GM12892 (cell line): ENCODE data around the gene HMOX2. TPM values are rescaled to one million over a fixed set of nuclear protein-coding genes. Genes with fewer than 3 reads are reported as not detected.

Experiments used
- DNase-seq: peaks from one replicate; pipeline ENCODE4 v3.0.0; 2011; ENCODE audit not compliant: insufficient read length
- FAIRE-seq: peaks from 2 replicates; lab custom pipeline; 2011; peaks lifted over from hg19 to GRCh38; lab: Jason Lieb, UNC
- POLR2A ChIP-seq: IDR thresholded peaks from 2 replicates; pipeline ENCODE4 v1.6.1; 2011; ENCODE audit warnings: low read depth, low read length, control low read depth
- POLR2AphosphoS5 ChIP-seq: IDR thresholded peaks from 2 replicates; pipeline ENCODE4 v1.6.1; 2011; ENCODE audit warnings: low read depth, low read length, control low read depth
- TAF1 ChIP-seq: IDR thresholded peaks from 2 replicates; pipeline ENCODE4 v1.6.1; 2011; ENCODE audit warnings: low read depth, mild to moderate bottlenecking, control low read depth, low read length, borderline replicate concordance
- polyA plus RNA-seq: library from polyadenylated mRNA; unstranded; fragments of >200 nt; gene quantifications from one replicate; pipeline ENCODE4 v1.2.1, GENCODE V29; 2012; ENCODE audit warnings: missing spikeins, inconsistent platforms; ENCODE audit not compliant: missing spikeins

The HMOX2 gene, protein sequence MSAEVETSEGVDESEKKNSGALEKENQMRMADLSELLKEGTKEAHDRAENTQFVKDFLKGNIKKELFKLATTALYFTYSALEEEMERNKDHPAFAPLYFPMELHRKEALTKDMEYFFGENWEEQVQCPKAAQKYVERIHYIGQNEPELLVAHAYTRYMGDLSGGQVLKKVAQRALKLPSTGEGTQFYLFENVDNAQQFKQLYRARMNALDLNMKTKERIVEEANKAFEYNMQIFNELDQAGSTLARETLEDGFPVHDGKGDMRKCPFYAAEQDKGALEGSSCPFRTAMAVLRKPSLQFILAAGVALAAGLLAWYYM
- 25.8 TPM for polyA plus RNA-seq

GRCh38 chr16:4475880-4476788 is at the start of gene HMOX2:
HMOX2 (plus strand) TSS chr16:4476398; CDS start chr16:4505525, 29,127 bp downstream.
- FAIRE-seq (peak; percentile 96), DNase-seq (peak; percentile 95)
- TF ChIP-seq POLR2A (peak; percentile 95), TAF1 (peak; percentile 52; the same call in 1 of the 2 replicates), POLR2AphosphoS5 (peak; percentile 86)

DNA sequence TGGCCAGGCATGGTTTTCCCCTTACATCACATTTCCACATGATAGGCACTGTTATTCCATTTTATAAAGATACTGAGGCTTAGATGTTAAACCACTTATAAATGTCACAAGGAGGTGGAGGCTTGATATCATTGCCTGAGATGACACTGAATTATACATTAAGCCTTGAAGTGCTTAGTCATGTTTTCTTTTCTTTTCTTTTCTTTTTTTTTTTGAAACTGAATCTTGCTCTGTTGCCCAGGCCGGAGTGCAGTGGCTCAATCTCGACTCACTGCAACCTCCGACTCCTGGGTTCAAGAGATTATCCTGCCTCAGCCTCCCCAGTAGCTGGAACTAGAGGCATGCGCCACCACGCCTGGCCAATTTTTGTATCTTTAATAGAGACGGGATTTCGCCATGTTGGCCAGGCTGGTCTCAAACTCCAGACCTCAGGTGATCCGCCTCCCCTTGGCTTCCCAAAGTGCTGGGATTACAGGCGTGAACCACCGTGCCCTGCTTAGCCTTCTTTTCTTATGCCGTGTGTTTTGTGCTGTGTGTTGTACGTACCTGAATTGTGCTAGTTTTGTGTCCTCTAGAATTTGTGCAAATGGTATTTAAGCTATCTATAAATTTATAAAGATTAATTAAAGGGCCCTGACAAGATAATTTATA is 49.4 kb upstream of the HMOX2 start:
- no peak for DNase-seq
- no peak for FAIRE-seq
- no peak for TF ChIP-seq POLR2A
- no peak for TF ChIP-seq TAF1
- no peak for TF ChIP-seq POLR2AphosphoS5

DNA sequence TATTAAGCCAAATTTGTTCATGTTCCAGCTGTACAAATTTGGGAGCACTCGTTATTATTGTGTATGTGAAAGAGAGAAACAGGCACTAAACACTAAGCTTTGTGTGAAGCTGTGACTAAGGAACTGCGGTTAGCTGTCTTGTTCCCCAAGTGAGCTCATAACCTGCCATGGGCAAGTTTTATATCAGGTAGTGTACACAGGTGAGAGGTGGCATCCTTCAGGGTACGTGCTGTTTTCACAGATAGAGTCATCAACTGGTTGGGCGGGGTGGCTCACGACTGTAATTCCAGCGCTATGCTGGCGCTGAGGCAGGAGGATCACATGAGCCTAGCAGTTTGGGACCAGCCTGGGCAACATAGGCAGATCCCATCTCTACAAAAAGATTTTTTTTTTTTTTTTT is 47.7 kb upstream of the HMOX2 start:
- FAIRE-seq (no peak), DNase-seq (no peak)
- TF ChIP-seq POLR2A = no peak
- TF ChIP-seq TAF1 = no peak
- no peak for TF ChIP-seq POLR2AphosphoS5

GRCh38 chr16:4431023-4431422 is 45.2 kb upstream of the HMOX2 start:
- no peak for FAIRE-seq
- no peak for TF ChIP-seq TAF1
- TF ChIP-seq POLR2A = no peak
- no peak for TF ChIP-seq POLR2AphosphoS5

GRCh38 chr16:4433228-4433627 is 43.0 kb upstream of the HMOX2 start:
- DNase-seq (no peak), FAIRE-seq (no peak)
- TF ChIP-seq TAF1 = no peak
- TF ChIP-seq POLR2AphosphoS5 = no peak
- TF ChIP-seq POLR2A = no peak

More at GRCh38 chr16:4431023-4431422, 45.2 kb upstream of the HMOX2 start:
- DNase-seq = no peak

DNA sequence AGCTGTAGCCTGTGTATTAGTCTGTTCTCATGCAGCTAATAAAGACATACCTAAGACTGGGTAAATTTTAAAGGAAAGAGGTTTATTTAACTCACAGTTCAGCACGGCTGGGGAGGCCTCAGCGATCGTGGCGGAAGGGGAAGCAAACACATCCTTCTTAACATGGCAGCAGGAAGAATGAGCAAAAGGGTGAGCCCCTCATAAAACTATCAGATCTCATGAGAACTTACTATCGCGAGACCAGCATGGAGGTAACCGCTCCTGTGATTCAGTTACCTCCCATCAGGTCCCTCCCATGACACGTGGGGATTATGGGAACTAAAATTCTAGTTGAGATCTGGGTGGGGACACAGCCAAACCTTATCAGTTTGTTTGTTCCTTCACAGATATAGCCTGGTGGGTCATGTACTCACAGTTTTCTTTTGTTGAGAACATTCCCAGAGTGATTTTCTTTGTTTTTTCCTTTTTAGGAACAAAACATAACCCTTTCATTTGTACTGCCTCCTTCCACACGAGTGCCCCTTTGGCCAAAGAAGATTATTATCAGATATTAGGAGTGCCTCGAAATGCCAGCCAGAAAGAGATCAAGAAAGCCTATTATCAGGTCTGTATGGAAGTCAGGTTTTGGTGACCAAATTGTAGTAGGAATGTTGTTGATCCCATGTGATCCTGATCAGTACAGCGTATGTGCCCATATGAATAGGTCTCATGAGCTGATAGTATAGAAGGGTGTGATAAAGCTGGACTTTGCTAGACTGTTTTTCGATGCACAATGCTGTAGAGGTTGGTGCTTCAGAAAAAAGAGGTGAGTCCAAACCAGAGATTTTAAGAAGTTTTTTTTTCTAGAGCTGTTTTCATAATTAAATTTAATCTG is 42.0 kb upstream of the HMOX2 start:
- no peak for FAIRE-seq
- TF ChIP-seq POLR2AphosphoS5 (no peak), POLR2A (no peak), TAF1 (no peak)

DNA sequence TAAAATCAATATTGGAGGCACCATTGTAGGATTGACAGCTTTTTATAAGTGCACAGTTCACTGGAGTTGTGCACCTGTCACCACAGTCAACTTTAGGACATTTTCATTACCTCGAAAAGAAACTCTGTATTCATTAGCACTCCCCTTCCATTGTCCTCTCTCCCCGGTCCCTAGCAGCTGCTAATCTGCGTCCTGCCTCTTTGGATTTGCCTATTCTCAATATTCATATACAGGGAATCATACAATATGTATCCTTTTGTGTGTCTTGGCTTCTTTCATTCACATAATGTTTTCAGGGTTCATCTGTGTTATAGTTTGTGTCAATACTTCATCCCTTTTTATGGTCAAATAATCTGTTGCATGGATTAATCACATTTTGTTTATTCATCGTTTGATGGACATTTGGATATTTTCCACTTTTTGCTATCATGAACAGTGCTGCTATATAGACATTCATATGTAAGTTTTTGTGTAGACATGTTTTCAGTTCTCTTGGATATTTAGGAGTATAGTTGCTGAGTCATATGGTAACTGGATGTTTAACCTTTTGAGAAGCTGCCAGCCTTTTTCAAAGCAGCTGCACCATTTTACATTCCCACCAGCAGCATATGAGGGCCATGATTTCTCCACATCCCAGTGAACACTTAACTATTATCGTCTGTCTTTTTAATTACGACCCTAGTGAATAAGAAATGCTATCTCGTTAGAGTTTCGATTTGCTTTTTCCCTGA is 40.7 kb upstream of the HMOX2 start:
- FAIRE-seq = no peak
- no peak for TF ChIP-seq POLR2A
- TF ChIP-seq POLR2AphosphoS5 = no peak
- no peak for TF ChIP-seq TAF1
- DNase-seq = no peak

More for the DNA sequence above, 42.0 kb upstream of the HMOX2 start:
- no peak for DNase-seq

GRCh38 chr16:4437366-4437765 is 38.8 kb upstream of the HMOX2 start:
- FAIRE-seq = no peak
- DNase-seq = no peak
- no peak for TF ChIP-seq POLR2AphosphoS5
- TF ChIP-seq TAF1 = no peak
- TF ChIP-seq POLR2A = no peak

GRCh38 chr16:4442371-4442770 is 33.8 kb upstream of the HMOX2 start:
- FAIRE-seq (no peak), DNase-seq (no peak)
- no peak for TF ChIP-seq POLR2A
- TF ChIP-seq TAF1 = no peak
- TF ChIP-seq POLR2AphosphoS5 = no peak
